Endothelial cell of umbilical vein (primary cell): ENCODE data around the gene SARS2. TPM values are rescaled to one million over a fixed set of nuclear protein-coding genes. Genes with fewer than 3 reads are reported as not detected.
"Not testable (repeated sequence)": the region's sequence is repeated elsewhere in the genome, so short reads cannot be mapped to it uniquely, and the experiment has no call there.

Experiments
- BruUV-seq: library from RNA; stranded (reverse); fragments of 400-500 nt; replicated peaks from 2 replicates; lab custom pipeline; 2021; lab: Mats Ljungman, UMichigan
- CTCF ChIA-PET: fragments of 300-600, 350-600 bp; sonication (Branson Sonifier 250); formaldehyde crosslinking; loops from one replicate; lab custom pipeline; 2021; ENCODE audit warnings: antibody characterized with exemption, inconsistent platforms; lab: Charles Lee
- POLR2A ChIA-PET: fragments of 300-600, 350-600 bp; sonication (Branson Sonifier 250); formaldehyde crosslinking; loops from one replicate; lab custom pipeline; 2021; ENCODE audit warnings: antibody characterized with exemption, inconsistent platforms; lab: Charles Lee
- DNase-seq: peaks from one replicate; pipeline ENCODE4 v3.0.0-alpha.2; 2011; ENCODE audit warnings: low read depth, low spot score
- FAIRE-seq: peaks from 2 replicates; lab custom pipeline; 2011; peaks lifted over from hg19 to GRCh38; lab: Jason Lieb, UNC
- H2AFZ ChIP-seq: 2 replicates; pipeline ENCODE4 v1.6.0; 2012; ENCODE audit warnings: low read depth, low read length, control low read depth, inconsistent platforms
- H3K27ac ChIP-seq: 2 replicates; pipeline ENCODE4 v1.5.1; 2011; ENCODE audit warnings: low read depth, mild to moderate bottlenecking, control low read depth, low read length, moderate library complexity; ENCODE audit not compliant: insufficient read depth
- H3K27me3 ChIP-seq, 2 experiments: 2 replicates each; pipeline versions ENCODE4 v1.6.0 to v1.6.1; 2011; ENCODE audit warnings: low read length in 2 of 2, mixed read lengths in 1 of 2; ENCODE audit not compliant: control insufficient read depth in 2 of 2, insufficient read depth in 2 of 2
- H3K36me3 ChIP-seq, 2 experiments: 2 replicates in 1 of 2; 3 replicates in 1 of 2; pipeline ENCODE4 v1.5.1; 2011; ENCODE audit warnings: low read length in 2 of 2, mild to moderate bottlenecking in 1 of 2, moderate library complexity in 1 of 2; ENCODE audit not compliant: control insufficient read depth in 2 of 2, insufficient read depth in 2 of 2; ENCODE audit errors: extremely low read depth in 1 of 2
- H3K4me1 ChIP-seq: 3 replicates; pipeline ENCODE4 v1.5.1; 2011; ENCODE audit warnings: mild to moderate bottlenecking, low read length; ENCODE audit not compliant: control insufficient read depth, insufficient read depth; ENCODE audit errors: extremely low read depth
- H3K4me2 ChIP-seq: 2 replicates; pipeline ENCODE4 v1.6.1; 2011; ENCODE audit warnings: low read length, control low read depth, mixed read lengths; ENCODE audit not compliant: insufficient read depth
- H3K4me3 ChIP-seq, 3 experiments: fragments of 200-600 bp in 1 of 3; sonication (generic), shearing (Covaris generic) in 1 of 3; replicated peaks in 1 of 3; 2 replicates each; pipeline ENCODE4 v1.5.1; 2011 to 2016; ENCODE audit warnings: control low read depth in 3 of 3, low read length in 3 of 3, mild to moderate bottlenecking in 2 of 3, inconsistent platforms in 1 of 3, low read depth in 1 of 3, moderate library complexity in 1 of 3; ENCODE audit not compliant: insufficient read depth in 1 of 3
- H3K79me2 ChIP-seq: 2 replicates; pipeline ENCODE4 v1.6.0; 2012; ENCODE audit warnings: low read length, inconsistent platforms; ENCODE audit not compliant: control insufficient read depth, insufficient read depth
- H3K9ac ChIP-seq: replicated peaks from 2 replicates; pipeline ENCODE3; 2011; ENCODE audit warnings: low read length, control low read depth; ENCODE audit not compliant: insufficient read depth; ENCODE audit errors: extremely low read depth
- H3K9me1 ChIP-seq: replicated peaks from 3 replicates; pipeline ENCODE4 v1.6.0; 2011; ENCODE audit warnings: mild to moderate bottlenecking, low read length; ENCODE audit not compliant: control insufficient read depth, insufficient read depth; ENCODE audit errors: extremely low read depth
- H3K9me3 ChIP-seq: replicated peaks from 2 replicates; pipeline ENCODE4 v1.5.1; 2012; ENCODE audit warnings: low read length, inconsistent platforms; ENCODE audit not compliant: control insufficient read depth, insufficient read depth
- H4K20me1 ChIP-seq: replicated peaks from 2 replicates; pipeline ENCODE3; 2011; ENCODE audit warnings: mild to moderate bottlenecking, low read length; ENCODE audit not compliant: control insufficient read depth, insufficient read depth; ENCODE audit errors: extremely low read depth
- CTCF ChIP-seq, 2 donors: IDR thresholded peaks; 1 replicate in 1 of 2; 2 replicates in 1 of 2; pipeline ENCODE4 v1.5.1; 2011; ENCODE audit warnings: low read length in 2 of 2, mild to moderate bottlenecking in 2 of 2, moderate library complexity in 2 of 2, control low read depth in 1 of 2, inconsistent platforms in 1 of 2, low read depth in 1 of 2; ENCODE audit not compliant: insufficient read depth in 1 of 2; ENCODE audit errors: extremely low read depth in 1 of 2
- EZH2 ChIP-seq: IDR thresholded peaks from 2 replicates; pipeline ENCODE4 v1.6.1; 2012; ENCODE audit warnings: borderline replicate concordance, low read depth, mild to moderate bottlenecking, moderate library complexity, low read length, inconsistent platforms; ENCODE audit not compliant: severe bottlenecking
- FOS ChIP-seq: IDR thresholded peaks from 2 replicates; pipeline ENCODE4 v1.6.1; 2011; ENCODE audit warnings: mild to moderate bottlenecking, low read length, moderate library complexity, borderline replicate concordance; ENCODE audit not compliant: insufficient read depth
- GATA2 ChIP-seq: IDR thresholded peaks from 2 replicates; pipeline ENCODE4 v1.7.0; 2011; ENCODE audit warnings: low read depth, mild to moderate bottlenecking, moderate library complexity, mixed read lengths, low read length; ENCODE audit not compliant: insufficient read length, insufficient read depth
- JUN ChIP-seq: IDR thresholded peaks from 2 replicates; pipeline ENCODE4 v1.6.1; 2011; ENCODE audit warnings: borderline replicate concordance, low read depth; ENCODE audit not compliant: insufficient read length, insufficient read depth
- MYC ChIP-seq: IDR thresholded peaks from one replicate; pipeline ENCODE4 v1.6.1; 2011; ENCODE audit warnings: mild to moderate bottlenecking, low read depth, low read length
- POLR2A ChIP-seq: IDR thresholded peaks from 2 replicates; pipeline ENCODE4 v1.6.1; 2012; ENCODE audit warnings: low read depth, mild to moderate bottlenecking, control low read depth, low read length
- dilution Hi-C: fragments of 300-500 bp; cut with MboI; formaldehyde crosslinking; loops from one replicate; pipeline ENCODE4 v1.15.0; 2019; ENCODE audit warnings: low sequenced_read_pairs; ENCODE audit not compliant: extremely low pct_ligation_motif_present
- intact Hi-C: fragments of 100-400 bp; cut with micrococcal nuclease; formaldehyde crosslinking; loops from one replicate; pipeline ENCODE4 v1.10.0; 2022
- polyA plus RNA-seq, 4 experiments: library from polyadenylated mRNA; depleted of rRNA in 3 of 4; stranded (reverse) in 3 of 4; unstranded in 1 of 4; fragments of >200 nt; gene quantifications; 2 replicates each; pipeline versions ENCODE4 v1.2.1 to v1.2.3, GENCODE V29; 2011 to 2012; ENCODE audit warnings: missing spikeins in 1 of 4
- total RNA-seq: library from RNA; stranded (reverse); gene quantifications from 2 replicates; pipeline ENCODE4 v1.2.3, GENCODE V29; 2021
- TF ChIP-seq, protein P1 (sequence below): IDR thresholded peaks from 2 replicates; pipeline ENCODE4 v1.6.1; 2011; ENCODE audit not compliant: insufficient read depth, insufficient read length

SARS2 gene
- total and polyA plus RNA-seq, 2 donors (not counting 3 experiments of a cell fraction or from before 2014, with no cell fraction given), result 40.3 to 43.7 TPM

GRCh38 chr19:38888876-38889275 is 41.7 kb downstream of the SARS2 start:
- DNase-seq, result no peak
- peaks cover 2 to 17% of the 10 kb centered on the region in 2 experiments for H3K36me3 ChIP-seq
- no peaks in the 10 kb centered on the region for H3K4me1 ChIP-seq
- H3K9ac ChIP-seq, result no peak overlapping the region
- H3K9me1 ChIP-seq, result no peaks in the 10 kb centered on the region
- BruUV-seq, result no TSS peak
- intact Hi-C loops, result no loop called here
- CTCF ChIA-PET, result interaction anchor here (1.4 to 4.2 kb wide), 4 partner anchors 11 to 127 kb away, joined by 3 to 29 read pairs (median 18); partner anchors contain the start of gene RINL
- H2AFZ ChIP-seq, result no peak overlapping the region
- no peaks in the 10 kb centered on the region for H3K79me2 ChIP-seq
- POLR2A ChIA-PET, result no interaction called here
- no peaks in the 10 kb centered on the region for H4K20me1 ChIP-seq
- FAIRE-seq, result no peak
- no peak for TF ChIP-seq MYC
- TF ChIP-seq FOS, result no peak
- no peak for TF ChIP-seq EZH2
- no peak for TF ChIP-seq GATA2
- TF ChIP-seq, protein P1, sequence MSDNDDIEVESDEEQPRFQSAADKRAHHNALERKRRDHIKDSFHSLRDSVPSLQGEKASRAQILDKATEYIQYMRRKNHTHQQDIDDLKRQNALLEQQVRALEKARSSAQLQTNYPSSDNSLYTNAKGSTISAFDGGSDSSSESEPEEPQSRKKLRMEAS, result no peak
- no peak for TF ChIP-seq POLR2A
- no peak for TF ChIP-seq JUN
- no peak for TF ChIP-seq CTCF (IDR thresholded peaks at IDR 0.05; ENCODE audit: extremely low read depth in 1 of 2, insufficient read depth in 1 of 2, low read depth in 1 of 2, low read length in 2 of 2)
- no peak overlapping the region for H3K27ac ChIP-seq
- dilution Hi-C loops, result no loop called here
- H3K4me3 ChIP-seq, result no peak overlapping the region
- H3K9me3 ChIP-seq, result no peaks in the 10 kb centered on the region
- no peak overlapping the region for H3K4me2 ChIP-seq
- H3K27me3 ChIP-seq, result no peaks in the 10 kb centered on the region

DNA sequence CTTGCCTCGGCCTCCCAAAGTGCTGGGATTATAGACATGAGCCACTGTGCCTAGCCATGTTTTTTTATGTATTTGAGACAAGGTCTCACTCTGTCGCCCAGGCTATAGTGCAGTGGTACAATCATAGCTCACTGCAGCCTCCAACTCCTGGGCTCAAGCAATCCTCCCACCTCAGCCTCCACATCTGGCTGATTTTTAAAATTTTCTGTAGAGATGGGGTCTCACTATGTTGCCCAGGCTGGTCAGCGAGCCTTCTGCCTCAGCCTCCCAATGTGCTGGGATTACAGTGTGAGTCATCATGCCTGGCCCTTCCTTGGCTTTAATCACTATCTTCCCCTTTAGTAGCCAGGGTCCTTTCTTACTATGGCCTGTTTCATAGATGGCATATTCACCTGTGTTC is 45.9 kb downstream of the SARS2 start:
- intact Hi-C loops, H3K27ac ChIP-seq, POLR2A ChIA-PET, dilution Hi-C loops, H3K4me2 ChIP-seq, H3K9me3 ChIP-seq, H2AFZ ChIP-seq, BruUV-seq, H4K20me1 ChIP-seq, H3K79me2 ChIP-seq, H3K27me3 ChIP-seq, DNase-seq, H3K4me3 ChIP-seq, H3K4me1 ChIP-seq, H3K9ac ChIP-seq, H3K9me1 ChIP-seq: not testable (repeated sequence)
- CTCF ChIA-PET, result interaction anchor here (0.7 to 4.2 kb wide), 2 partner anchors 10 to 115 kb away, joined by 3 to 29 read pairs; no protein-coding TSS in a partner anchor
- peaks cover 2 to 14% of the 10 kb centered on the region in 2 experiments for H3K36me3 ChIP-seq
- peak; percentile 4 for FAIRE-seq
